HCT116 (cell line): Measurements from ENCODE around the gene CHCHD3. TPM values are rescaled to one million over a fixed set of nuclear protein-coding genes. Genes with fewer than 3 reads are reported as not detected.

Experiments used
- ATAC-seq: fragments of 200-7000 bp; cut with Tn5 transposase; 2 replicates; pipeline ENCODE4 v1.9.1; 2020; ENCODE audit warnings: mild to moderate bottlenecking, moderate library complexity
- BruUV-seq: library from RNA; stranded (reverse); fragments of 400-500 nt; replicated peaks from 2 replicates; lab custom pipeline; 2021; lab: Mats Ljungman, UMichigan
- CTCF ChIA-PET: fragments of 300-600 bp; sonication (Branson Sonifier 250); formaldehyde crosslinking; loops from one replicate; lab custom pipeline; 2021; ENCODE audit warnings: antibody characterized with exemption; lab: Charles Lee
- POLR2A ChIA-PET: fragments of 300-600, 350-600 bp; sonication (Branson Sonifier 250); formaldehyde crosslinking; loops from one replicate; lab custom pipeline; 2021; ENCODE audit warnings: antibody characterized with exemption; lab: Charles Lee
- RAD21 ChIA-PET, 2 experiments: fragments of 300-600 bp; sonication (Branson Sonifier 250); formaldehyde crosslinking; loops; one replicate each; lab custom pipeline; 2023; ENCODE audit warnings: low total read pairs in 2 of 2; ENCODE audit not compliant: uncharacterized antibody in 2 of 2, unreplicated experiment in 2 of 2, low non-redundant PET in 1 of 2; lab: Charles Lee
- DNase-seq: peaks from one replicate; pipeline ENCODE4 v3.0.0-alpha.2; 2010; ENCODE audit warnings: low read depth, low spot score
- H2AFZ ChIP-seq: fragments of 200-600 bp; shearing (Covaris generic), sonication (generic); 2 replicates; pipeline ENCODE4 v1.6.1; 2017; ENCODE audit warnings: low read depth, mixed run types, mixed read lengths, antibody characterized with exemption, low read length; ENCODE audit not compliant: poor library complexity, severe bottlenecking
- H3K27ac ChIP-seq: 2 replicates; pipeline ENCODE4 v1.5.1; 2012; ENCODE audit warnings: low read depth, low read length
- H3K27me3 ChIP-seq: fragments of 200-600 bp; sonication (generic); 2 replicates; pipeline ENCODE4 v1.6.1; 2016; ENCODE audit warnings: mixed run types, low read length, mixed read lengths; ENCODE audit not compliant: insufficient read depth
- H3K36me3 ChIP-seq, 2 experiments: fragments of 200-500 bp in 1 of 2; fragments of 200-600 bp in 1 of 2; sonication (Bioruptor generic) in 1 of 2; sonication (generic) in 1 of 2; 2 replicates each; pipeline versions ENCODE4 v1.5.1 to v1.6.1; 2014 to 2016; ENCODE audit warnings: low read length in 2 of 2, inconsistent platforms in 1 of 2, mixed read lengths in 1 of 2, mixed run types in 1 of 2; ENCODE audit not compliant: insufficient read depth in 2 of 2, control insufficient read depth in 1 of 2
- H3K4me1 ChIP-seq, 2 experiments: fragments of 200-600 bp in 1 of 2; sonication (generic) in 1 of 2; 2 replicates each; pipeline versions ENCODE4 v1.5.1 to v1.6.1; 2012 to 2017; ENCODE audit warnings: low read length in 2 of 2, inconsistent platforms in 1 of 2, mild to moderate bottlenecking in 1 of 2, mixed read lengths in 1 of 2, mixed run types in 1 of 2, moderate library complexity in 1 of 2; ENCODE audit not compliant: insufficient read depth in 2 of 2, control insufficient read depth in 1 of 2
- H3K4me2 ChIP-seq: fragments of 200-600 bp; sonication (generic); 2 replicates; pipeline ENCODE4 v1.6.1; 2017; ENCODE audit warnings: mixed run types, low read length, mixed read lengths
- H3K4me3 ChIP-seq, 2 experiments: fragments of 200-600 bp in 1 of 2; sonication (generic) in 1 of 2; replicated peaks in 1 of 2; 2 replicates each; pipeline ENCODE4 v1.5.1; 2011 to 2016; ENCODE audit warnings: low read length in 2 of 2, control low read depth in 1 of 2, low read depth in 1 of 2, mild to moderate bottlenecking in 1 of 2, mixed read lengths in 1 of 2, mixed run types in 1 of 2
- H3K79me2 ChIP-seq: fragments of 200-600 bp; sonication (generic); 2 replicates; pipeline ENCODE4 v1.6.1; 2017; ENCODE audit warnings: mild to moderate bottlenecking, mixed run types, low read length, moderate library complexity, mixed read lengths; ENCODE audit not compliant: insufficient read depth
- H3K9ac ChIP-seq: fragments of 200-600 bp; sonication (generic); 2 replicates; pipeline ENCODE4 v1.6.1; 2016; ENCODE audit warnings: low read length, mixed read lengths
- H3K9me2 ChIP-seq: fragments of 200-600 bp; sonication (generic), shearing (Covaris generic); 2 replicates; pipeline ENCODE4 v1.6.1; 2017; ENCODE audit warnings: mixed run types, mild to moderate bottlenecking, moderate library complexity; ENCODE audit not compliant: insufficient read depth
- H3K9me3 ChIP-seq, 2 experiments: fragments of 200-500 bp in 1 of 2; fragments of 200-600 bp in 1 of 2; sonication (Bioruptor generic) in 1 of 2; sonication (generic) in 1 of 2; 2 replicates each; pipeline ENCODE4 v1.6.1; 2014 to 2017; ENCODE audit warnings: low read length in 2 of 2, mixed read lengths in 2 of 2, inconsistent platforms in 1 of 2, low read depth in 1 of 2, mild to moderate bottlenecking in 1 of 2, mixed run types in 1 of 2, moderate library complexity in 1 of 2; ENCODE audit not compliant: control insufficient read depth in 1 of 2, insufficient read depth in 1 of 2
- H4K20me1 ChIP-seq: fragments of 200-600 bp; sonication (generic), shearing (Covaris generic); 2 replicates; pipeline ENCODE4 v1.6.1; 2017; ENCODE audit warnings: mixed run types, mild to moderate bottlenecking, moderate library complexity; ENCODE audit not compliant: insufficient read depth
- JUND ChIP-seq: IDR thresholded peaks from 2 replicates; pipeline ENCODE4 v1.6.1; 2012
- POLR2AphosphoS5 ChIP-seq: IDR thresholded peaks from 2 replicates; pipeline ENCODE4 v1.6.1; 2011; ENCODE audit warnings: mild to moderate bottlenecking, low read depth, low read length, moderate library complexity
- RAD21 ChIP-seq: IDR thresholded peaks from 2 replicates; pipeline ENCODE4 v1.6.1; 2012; ENCODE audit warnings: low read depth, mild to moderate bottlenecking
- YY1 ChIP-seq: IDR thresholded peaks from 2 replicates; pipeline ENCODE4 v1.6.1; 2011; ENCODE audit warnings: low read length, low read depth, moderate library complexity, mild to moderate bottlenecking; ENCODE audit not compliant: insufficient replicate concordance; ENCODE audit errors: extremely low read depth
- intact Hi-C: fragments of 100-400 bp; cut with micrococcal nuclease; formaldehyde crosslinking; loops from 2 replicates; pipeline ENCODE4 v1.10.0; 2022
- total RNA-seq: library from RNA; stranded (reverse); gene quantifications from one replicate; pipeline ENCODE4 v1.2.1, GENCODE V29; 2021; ENCODE audit not compliant: unreplicated experiment
- TF ChIP-seq, protein P1 (sequence below): IDR thresholded peaks from 2 replicates; pipeline ENCODE4 v1.6.1; 2012; ENCODE audit warnings: low read depth

CHCHD3 gene
- total RNA-seq, 1 experiment from 2014 or later: 73.5 TPM

DNA sequence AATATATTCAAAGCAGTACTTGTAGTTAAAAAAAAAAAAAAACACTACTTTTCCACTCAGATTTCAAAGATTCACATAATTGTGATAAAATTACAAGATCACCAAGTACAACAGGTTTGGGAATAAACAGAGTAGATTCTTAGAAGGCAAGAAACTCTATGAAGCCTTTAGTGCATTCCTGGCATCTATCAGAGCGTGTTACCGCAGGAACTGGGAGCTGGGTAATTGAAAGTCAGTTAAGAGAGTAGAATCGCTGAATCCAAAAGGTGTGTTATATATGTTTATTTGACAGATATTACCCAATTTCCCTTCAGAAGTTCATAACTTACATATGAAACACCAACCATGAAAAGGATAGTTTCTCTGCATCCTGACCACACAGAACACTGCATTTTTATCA, 346.4 kb downstream of the CHCHD3 start:
- Histone ChIP-seq H3K27me3 (peaks cover 14% of the 10 kb centered on the region; the same call in 1 of the 2 replicates), H3K4me3 (no peak overlapping the region), H4K20me1 (no peaks in the 10 kb centered on the region), H3K36me3 (no peaks in the 10 kb centered on the region), H3K79me2 (no peaks in the 10 kb centered on the region), H2AFZ (no peak overlapping the region), H3K27ac (no peak overlapping the region), H3K4me1 (peaks cover 0 to 7% of the 10 kb centered on the region in 2 experiments; a peak in 2 of 4 replicates), H3K9me2 (no peaks in the 10 kb centered on the region), H3K9ac (no peak overlapping the region), H3K4me2 (no peak overlapping the region), H3K9me3 (no peaks in the 10 kb centered on the region)
- no peak for TF ChIP-seq YY1
- TF ChIP-seq, protein P1, sequence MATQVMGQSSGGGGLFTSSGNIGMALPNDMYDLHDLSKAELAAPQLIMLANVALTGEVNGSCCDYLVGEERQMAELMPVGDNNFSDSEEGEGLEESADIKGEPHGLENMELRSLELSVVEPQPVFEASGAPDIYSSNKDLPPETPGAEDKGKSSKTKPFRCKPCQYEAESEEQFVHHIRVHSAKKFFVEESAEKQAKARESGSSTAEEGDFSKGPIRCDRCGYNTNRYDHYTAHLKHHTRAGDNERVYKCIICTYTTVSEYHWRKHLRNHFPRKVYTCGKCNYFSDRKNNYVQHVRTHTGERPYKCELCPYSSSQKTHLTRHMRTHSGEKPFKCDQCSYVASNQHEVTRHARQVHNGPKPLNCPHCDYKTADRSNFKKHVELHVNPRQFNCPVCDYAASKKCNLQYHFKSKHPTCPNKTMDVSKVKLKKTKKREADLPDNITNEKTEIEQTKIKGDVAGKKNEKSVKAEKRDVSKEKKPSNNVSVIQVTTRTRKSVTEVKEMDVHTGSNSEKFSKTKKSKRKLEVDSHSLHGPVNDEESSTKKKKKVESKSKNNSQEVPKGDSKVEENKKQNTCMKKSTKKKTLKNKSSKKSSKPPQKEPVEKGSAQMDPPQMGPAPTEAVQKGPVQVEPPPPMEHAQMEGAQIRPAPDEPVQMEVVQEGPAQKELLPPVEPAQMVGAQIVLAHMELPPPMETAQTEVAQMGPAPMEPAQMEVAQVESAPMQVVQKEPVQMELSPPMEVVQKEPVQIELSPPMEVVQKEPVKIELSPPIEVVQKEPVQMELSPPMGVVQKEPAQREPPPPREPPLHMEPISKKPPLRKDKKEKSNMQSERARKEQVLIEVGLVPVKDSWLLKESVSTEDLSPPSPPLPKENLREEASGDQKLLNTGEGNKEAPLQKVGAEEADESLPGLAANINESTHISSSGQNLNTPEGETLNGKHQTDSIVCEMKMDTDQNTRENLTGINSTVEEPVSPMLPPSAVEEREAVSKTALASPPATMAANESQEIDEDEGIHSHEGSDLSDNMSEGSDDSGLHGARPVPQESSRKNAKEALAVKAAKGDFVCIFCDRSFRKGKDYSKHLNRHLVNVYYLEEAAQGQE: no peak
- TF ChIP-seq RAD21: no peak
- TF ChIP-seq JUND: no peak
- TF ChIP-seq POLR2AphosphoS5: no peak
- CTCF ChIA-PET: no interaction called here
- POLR2A ChIA-PET: no interaction called here
- BruUV-seq: no TSS peak
- ATAC-seq (no peak), DNase-seq (no peak)
- RAD21 ChIA-PET: no interaction called here
- intact Hi-C loops: no loop called here

Other genes starting within 250 kb of the CHCHD3 start
- 40.3 TPM for gene EXOC4, start 171.0 kb upstream of the CHCHD3 start, total RNA-seq